ENCODE measurements around the gene EFCAB8.

The EFCAB8 gene

DNA sequence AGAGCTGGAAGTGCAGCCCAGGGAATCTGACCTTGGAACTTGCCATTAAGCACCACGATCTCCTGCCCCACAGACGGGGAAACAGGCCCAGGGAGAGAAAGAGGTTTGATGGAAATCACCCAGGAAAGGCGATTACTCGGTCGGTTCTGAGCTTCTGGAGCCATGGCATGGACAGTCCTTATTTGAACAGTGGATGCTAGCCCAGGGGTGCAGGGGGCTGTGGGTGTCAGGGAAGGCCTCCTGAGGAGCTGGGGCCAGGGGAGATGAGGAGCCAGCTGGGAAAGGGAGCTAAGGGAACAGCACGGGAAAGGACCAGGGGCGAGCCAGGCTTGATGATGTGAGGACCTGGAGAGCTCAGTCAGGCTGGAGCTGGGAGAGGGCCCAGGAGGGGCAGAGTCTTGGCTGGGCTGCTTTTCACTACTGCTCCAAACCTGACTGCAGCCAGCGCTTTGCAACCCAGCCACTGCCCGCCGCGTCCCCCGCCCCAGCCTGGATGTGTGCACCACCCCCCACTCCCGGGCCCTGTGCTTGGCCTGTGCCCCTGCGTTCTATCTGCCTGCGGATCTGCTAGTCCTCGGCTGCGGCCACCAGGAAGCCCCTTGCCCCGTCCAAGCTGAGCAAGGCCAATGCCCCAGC, 127.7 kb downstream of the EFCAB8 start:
- DNase-seq (ENCODE audit: low spot score): no peak

DNA sequence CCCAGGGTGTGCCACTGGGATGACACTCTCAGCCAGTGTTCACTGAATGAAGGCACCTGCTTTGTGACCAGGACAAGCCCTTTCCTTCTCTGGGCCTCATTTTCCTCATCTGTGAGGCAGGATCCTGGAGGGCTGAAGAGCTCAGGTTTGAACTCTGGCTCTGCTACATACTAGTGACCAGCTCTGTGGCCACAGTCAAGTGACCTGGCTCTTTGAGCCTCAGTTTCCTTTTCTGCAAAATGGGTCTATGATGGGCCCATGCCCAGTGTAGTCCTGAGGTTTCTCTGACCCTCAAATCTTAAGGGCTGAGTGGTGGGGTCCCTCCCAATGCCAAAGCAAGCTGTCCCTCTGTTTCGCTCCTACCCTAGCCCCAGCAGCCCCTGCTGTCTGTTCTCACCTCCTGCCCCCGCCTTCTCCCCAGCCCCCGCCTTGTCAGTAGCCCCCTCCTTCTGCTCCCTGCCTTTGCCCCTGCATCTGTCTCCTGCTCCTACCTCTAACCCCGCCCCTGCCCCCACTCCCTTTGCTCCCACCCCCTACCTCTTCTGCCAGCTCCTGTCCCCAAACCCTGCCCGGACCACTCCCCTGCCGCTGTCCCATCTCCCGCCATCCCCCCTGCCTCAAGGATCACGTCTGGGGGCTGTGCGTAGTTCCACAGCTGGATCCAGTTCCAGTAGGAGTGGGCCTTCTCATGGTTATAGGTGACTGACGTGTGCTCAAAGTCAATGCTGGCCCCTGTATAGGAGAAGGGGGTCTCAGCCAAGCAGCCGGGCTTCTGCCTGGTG, 128.5 kb downstream of the EFCAB8 start:
- no peak for DNase-seq (ENCODE audit: low spot score)

DNA sequence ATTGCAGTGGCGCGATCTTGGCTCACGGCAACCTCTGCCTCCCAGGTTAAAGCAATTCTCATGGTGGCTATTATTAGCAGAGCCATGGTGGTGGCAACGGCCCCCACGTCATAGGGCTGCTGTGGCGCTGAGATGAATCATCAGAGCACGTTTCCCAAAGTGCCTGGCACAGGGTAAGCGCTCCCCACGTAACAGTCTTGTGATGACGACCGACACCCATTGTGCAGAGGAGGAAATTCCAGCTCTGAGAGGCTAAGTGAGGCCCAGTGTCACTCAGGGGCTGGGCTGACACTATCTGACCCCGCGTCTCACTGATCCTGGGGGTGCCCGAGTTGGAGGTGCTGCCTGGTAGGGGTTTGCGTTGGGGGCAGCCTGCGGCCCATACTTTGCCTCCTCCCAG, 129.3 kb downstream of the EFCAB8 start:
- DNase-seq (ENCODE audit: low spot score): no peak

DNA sequence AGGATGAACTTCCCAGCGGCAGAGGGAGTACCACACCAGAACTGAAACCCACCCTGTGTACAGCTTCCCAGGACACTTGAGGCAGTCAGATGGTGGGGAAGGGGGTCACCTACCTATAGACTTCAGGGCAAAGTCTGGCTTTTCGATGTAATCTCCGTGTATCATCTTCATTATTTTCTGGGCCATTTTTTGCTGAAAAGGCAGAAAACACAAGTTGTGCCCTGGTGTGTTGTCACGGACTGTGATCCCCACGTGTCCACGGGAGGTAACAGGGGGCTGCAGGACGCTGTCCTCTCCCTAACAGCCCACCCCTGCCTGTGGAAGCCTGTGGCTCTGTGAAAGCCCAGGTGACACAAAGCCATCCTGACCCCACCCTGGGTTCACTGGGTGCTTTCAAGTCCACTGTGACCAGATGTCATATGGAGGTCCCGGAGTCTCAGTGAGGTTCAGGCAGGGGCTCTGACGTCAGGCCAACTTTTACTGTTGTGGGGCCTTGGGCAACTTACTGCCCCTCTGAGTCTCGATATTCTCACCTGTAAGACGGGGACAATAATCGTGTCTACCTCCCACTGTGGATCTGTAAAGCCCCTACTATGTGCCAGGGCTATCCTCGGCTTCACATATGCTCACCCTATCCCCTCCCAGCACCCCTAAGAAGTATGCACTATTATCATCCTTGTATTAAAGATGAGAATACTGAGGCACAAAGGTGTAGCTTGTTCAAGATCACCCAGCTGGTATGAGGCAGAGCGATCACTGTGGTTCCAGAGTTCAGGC, 131.0 kb downstream of the EFCAB8 start:
- no peak for DNase-seq (ENCODE audit: low spot score)

DNA sequence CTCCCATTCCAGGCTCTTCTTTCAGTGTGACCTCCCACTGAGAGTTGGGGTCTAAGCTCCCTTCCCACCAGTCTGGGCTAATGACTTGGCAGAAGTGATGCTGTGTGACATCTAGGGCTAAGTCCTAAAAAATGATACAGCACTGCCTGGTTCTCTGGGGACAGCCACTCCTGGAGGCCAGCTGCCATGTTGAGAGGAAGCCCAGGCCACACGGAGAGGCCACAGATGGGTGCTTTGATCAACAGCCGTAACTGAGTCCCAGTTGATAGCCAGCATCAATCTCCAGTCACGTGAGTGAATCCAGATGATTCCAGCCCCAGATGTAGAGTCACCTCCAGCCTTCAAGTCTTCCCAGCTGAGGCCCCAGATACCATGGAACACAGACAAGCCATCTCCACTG, 131.7 kb downstream of the EFCAB8 start:
- no peak for DNase-seq (ENCODE audit: low spot score)

DNA sequence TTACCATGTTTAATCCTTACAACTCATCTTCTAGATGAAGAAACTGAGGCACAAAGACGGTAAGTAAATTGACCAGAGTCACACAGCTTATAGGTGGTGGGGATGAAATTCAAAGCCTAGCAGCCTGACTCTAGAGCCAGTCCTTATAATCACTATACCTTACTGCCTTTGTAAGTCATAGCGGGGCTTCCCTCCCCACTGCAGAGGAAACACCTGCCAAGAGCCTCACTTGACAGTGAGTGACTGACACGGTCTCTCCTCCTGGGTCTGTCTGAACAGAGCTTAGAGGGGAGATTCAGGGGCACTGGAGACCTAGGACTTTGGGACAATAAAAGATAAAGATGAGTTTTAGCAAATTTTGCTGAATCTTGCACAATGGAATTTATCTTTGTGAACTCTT, 132.7 kb downstream of the EFCAB8 start:
- no peak for DNase-seq (ENCODE audit: low spot score)

DNA sequence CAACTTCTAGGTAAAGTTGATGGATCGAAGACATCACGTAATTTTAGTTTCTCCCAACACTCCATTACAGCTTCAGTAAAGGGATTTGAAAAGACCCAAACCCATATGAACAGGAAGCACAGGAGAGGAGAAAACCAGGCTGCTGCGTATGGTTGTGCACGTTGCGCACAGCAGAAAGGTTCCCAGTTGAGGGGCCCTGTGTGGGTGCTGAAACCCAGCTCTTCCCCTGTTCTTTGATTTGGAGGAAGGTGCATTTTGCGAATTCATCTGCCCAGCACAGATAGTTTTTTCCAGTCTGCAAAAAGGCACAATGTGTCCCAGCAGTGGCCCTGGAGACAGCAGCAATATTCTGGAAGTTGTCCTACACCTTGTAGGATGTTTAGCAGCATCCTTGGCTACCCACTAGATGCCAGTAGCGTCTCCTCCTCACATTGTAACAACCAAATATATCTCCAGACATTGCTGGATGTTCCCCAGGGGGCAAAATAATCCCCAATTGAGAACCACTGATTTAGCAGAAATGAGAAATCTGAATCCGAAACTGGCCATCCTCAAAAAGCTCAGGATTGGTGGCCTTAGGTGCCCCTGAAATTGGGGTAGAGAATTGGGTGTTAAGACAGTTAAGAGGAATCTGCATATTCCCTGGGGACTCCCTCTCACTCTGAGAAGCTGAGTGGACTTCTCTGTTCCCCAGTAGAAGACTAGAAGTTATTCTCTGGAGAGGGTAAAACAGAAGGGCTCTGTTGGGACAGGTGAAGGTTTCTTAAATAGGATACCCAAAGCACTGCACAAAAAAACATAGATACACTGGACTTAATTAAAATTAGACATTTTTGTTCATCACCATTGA, 133.3 kb downstream of the EFCAB8 start:
- DNase-seq (ENCODE audit: low spot score): no peak

DNA sequence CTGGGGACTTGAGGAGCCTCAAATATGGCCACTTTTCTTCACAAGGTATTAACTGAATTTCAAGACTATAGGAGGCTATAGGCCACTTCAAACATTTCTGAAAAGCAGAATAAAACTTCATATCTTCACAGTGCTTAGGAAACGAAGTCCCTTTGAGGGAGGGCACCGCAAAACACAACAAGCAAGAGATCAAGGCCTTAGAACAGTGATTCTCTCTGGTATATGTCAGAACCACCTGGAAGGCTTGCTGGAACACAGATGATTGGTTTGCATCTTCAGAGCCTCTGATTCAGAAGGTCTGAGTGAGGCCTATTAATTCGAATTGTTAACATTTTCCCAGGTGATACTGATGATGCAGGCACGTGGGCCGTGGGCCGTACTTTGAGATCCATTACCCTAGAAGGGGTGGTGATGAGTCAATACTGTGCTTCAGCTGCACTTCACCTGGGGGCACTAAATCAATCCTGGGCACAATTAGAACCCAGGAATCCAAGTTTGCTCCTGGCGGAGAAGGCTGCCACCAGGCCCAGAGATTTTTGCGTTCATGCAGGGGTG, 134.8 kb downstream of the EFCAB8 start:
- no peak for DNase-seq (ENCODE audit: low spot score)

DNA sequence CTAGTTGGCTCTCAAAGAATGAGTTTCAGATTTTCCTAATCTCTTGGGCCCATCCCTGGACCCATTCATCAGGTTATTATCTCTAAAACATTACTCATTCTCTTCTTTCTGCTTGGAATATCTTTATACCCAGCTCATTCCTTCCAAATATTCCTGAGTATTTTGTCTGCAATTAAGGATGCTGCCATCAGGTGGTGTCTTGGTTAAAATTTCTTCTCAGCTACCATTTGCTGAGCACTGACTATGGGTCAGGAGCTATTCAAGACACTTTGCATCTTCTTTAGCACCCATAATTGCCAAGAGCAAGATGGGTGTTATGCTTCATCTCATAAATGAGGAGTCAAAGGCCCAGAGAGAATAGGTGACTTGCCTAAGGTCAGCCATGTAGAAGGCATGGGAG, 137.1 kb downstream of the EFCAB8 start:
- DNase-seq (ENCODE audit: low spot score): no peak

DNA sequence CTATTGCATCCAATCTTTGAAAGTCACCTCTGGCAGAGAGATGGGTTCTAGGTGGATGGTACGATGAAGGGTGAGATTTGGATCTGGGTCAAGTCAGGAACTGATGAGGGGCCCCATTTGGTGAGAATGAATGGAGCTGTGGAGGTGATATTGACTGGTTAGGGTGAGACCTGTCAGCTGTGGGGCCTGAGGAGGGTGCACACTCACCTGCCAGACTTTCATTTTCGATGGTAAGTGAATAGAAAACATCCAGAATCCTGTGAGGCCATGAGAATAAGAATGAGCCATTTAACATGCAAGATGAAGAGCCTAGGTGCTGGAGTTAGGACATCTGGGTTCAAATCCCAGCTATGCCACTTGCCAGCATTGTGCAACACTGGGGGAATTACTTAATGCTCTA, 138.7 kb downstream of the EFCAB8 start:
- DNase-seq (ENCODE audit: low spot score): no peak

DNA sequence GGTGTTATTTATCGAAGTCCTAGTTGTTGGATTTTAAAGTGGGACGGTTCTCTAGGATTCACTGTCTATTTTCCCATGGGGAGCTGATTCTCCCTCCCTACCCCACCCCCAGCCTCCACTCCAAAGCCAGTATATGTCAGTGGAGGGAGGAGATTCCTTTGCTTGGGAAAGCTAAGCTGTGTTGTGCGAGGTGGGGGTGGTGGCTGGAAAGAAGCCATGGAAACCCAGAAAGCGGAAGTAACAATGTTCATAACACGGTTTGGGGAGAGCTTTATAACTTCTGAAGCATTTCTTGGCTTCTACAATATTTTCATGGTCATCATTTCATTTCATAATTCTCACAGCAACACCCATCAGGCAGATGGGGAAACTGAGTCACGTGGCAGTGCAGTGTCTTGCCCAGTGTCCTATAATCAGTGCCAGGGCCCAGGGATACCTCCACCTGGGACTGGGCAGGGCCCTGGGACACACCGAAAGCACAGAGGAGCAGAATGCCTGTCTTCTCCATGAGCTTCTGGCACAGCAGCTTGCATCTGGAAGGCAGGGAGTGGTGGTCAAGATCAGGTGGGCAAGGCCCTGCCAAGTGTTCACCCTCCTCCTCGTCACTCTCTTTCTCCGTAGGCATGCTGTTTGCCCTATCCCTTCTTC, 141.0 kb downstream of the EFCAB8 start:
- no peak for DNase-seq (ENCODE audit: low spot score)

DNA sequence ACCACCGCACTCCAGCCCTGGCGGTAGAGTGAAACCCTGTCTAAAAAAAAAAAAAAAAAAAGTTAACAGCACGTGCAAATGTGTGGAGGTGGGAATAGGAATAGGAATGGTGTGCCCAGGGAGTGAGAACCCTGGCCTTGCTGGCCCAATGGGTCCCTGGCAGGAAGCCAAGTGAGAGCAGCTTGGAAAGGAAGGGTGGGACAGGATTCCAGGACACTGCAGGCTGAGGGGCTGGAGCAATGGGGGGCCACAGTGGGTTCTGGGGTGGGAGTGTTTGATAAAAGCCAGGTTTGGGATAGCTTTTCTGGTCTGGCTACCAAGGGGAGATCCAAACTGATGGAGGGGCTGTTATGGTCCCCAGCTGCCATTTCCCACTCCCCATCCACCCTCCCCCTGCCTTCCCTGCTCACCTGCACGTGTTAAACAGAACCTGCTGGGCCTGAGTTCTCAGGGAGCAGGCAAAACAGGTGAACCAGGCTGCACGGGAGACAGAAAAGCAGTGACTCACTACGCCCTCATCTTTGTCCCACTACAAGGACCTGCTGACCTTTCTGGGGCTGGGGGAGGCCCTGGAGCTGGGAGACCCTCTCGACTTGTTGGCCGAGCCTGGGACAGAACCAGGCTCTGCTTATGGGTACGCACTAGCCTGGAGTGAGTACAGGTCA, 142.2 kb downstream of the EFCAB8 start:
- no peak for DNase-seq (ENCODE audit: low spot score)

DNA sequence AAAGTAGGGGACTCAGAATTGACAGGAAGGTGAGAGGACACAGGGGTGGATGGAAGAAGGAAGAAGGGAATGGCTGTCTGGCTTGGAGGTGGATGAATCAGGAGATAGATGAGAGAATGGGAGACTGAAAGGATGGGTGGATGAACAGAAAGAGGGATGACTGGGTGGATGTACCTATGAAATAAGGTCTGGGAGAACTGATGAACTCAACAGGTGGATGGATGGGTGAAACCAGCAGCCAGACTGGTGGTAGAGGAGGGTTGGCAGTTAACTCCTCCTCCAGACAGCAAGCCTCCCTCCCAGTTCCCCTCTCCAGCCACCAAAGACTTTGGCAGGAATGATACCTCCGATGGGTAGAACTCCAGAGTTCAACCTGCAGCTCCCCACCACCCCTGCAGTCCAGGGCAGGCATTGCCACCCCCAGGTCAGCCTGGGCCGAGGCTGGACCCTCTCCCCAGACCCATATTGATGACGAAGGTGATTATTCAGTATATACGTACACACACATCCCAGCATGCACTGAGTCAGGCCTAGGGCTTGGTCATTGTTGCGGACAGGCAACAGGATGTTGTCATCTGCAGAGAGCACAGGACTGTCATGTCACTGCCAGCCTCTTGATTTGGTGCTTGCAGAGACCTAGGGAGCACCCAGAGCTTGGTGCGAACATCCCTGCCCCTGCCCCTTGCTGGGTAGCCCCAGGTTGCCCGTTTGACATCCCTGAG, 143.5 kb downstream of the EFCAB8 start:
- DNase-seq (ENCODE audit: low spot score): no peak

DNA sequence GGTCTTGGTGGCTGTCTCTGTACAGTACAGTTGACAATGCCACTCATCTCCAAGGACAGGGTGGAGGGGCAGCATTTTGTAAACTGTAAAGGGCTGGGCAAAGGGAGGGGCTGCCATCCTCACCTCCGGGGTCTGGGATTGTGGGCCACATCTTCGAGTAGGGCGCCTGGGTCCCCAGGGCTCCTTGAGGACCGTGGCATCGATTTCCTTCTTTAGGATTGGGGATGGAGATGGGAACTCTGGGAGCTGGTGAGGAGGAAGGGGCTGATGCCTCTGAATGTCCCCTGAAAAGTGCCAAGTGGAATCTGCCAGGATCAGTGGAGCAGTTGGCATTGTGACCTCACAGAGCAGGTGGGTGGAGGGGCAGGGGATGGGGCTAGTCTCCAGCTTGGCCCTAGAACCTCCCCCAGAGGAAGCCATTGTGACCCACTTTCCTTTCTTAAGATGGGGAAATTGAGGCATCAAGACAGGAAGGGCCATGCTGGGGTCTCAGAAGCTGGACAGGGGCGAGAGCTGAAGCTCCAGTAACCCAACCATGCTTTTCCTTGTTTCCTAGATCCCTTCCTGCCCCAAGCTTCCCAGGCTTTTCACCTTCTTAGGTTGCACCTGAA, 145.5 kb downstream of the EFCAB8 start, which contains the start of gene SUN5:
SUN5 (minus strand) TSS at position 293 of the 611 bp plus-strand sequence; CDS start at position 200, 93 bp downstream.
- no peak for DNase-seq (ENCODE audit: low spot score)

DNA sequence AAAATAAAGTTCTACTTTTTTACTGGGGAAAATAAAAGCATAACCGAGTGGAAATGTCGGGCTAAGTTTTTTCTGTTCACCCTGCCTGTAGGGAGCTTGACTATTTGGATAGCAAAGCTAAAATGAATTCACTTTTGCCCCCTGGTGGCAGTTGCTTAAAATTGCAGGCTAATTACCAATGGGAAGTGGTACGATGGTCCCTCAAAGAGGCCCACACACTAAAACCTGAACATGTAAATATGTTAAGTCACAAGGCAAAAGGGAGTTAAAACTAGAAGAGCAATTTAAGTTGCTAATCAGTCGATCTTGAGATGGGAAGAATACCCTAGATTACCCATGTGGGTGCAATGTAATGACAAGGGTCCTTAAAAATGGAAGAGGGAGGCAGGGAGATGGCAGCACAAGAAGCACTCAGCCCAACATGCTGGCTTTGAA, 146.4 kb downstream of the EFCAB8 start:
- peak; percentile 31 for DNase-seq (ENCODE audit: low spot score)

DNA sequence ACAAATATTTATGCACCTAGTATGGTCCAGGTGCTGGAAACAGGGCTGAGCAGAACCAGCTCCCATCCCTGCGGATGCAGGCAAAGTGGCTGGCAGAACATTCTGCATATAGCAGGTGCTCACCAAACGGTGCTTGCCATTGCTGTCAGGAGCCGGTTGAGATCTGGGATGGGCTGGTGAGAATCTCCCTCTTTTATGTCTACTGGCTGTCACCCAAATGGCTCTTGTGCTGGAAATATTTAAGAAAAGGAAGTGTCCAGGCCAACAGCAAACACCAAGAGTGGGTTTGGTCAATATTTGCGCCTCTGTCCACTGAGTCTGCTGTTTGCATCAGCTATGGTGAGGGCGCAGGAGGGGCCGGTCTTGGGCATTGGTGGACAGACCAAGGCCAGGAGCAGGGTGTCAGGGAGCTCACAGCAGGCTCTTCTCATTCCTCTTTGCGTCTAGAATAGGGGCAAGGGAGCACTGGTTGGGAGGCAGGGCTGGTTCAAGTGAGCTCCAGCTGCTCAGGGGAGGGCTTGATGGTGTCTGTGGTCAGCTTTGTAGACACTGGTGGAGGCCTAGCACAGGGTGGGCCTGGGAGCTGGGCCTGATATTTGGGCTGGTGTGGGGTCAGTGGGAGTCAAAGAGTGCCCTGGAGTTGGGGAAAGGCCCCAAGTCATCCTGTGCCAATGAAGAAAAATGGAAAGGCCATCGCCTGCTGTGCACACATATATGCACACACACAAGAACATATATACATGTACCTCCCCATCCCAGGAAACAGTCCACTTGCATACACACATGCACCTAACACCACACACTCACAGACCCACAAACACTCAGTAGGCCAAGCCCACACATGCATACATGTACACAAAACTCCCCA, 147.4 kb downstream of the EFCAB8 start:
- DNase-seq (ENCODE audit: low spot score): no peak

DNA sequence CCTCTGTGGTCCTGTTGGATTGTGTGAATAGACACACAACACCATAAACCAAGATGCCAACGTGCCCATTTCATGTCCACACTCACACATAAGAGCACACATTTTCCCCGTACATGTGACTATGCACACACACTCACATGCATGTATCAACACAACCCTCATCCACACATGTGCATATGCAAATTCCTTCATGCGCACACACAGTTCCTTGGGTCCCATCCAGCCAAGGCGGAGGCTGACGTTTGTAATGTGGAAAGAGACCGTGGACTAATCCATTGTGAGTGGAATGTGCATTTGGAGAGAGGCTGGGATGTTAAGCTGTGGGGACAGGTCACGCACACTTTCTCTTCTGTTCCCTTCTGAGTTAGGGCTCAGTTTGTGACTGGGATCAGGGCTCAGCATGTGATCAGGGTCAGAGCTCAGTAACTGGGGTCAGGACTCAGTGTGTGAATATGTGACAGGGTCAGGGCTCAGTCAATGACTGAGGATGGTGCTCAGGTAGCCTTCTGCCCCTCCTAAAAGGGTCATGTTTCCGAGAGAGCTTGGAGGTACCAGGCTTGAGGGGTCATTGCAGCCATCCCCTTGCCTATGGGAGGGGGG, 148.2 kb downstream of the EFCAB8 start:
- DNase-seq (ENCODE audit: low spot score): no peak

Data from AG08396 (cell line).